HG03558 (cell line): ENCODE data around the gene LUM.

ENCODE experiments used
- ATAC-seq: cut with Tn5 transposase; IDR thresholded peaks from one replicate; pipeline ENCODE4 v1.9.1; 2021; ENCODE audit warnings: moderate number of reproducible peaks; ENCODE audit not compliant: unreplicated experiment; ENCODE audit errors: extremely low read depth

LUM gene

GRCh38 chr12:91111366-91112325 is at the start of gene LUM:
Gene LUM (minus strand): TSS chr12:91111494. CDS start chr12:91108979, 2,515 bp downstream.
- no peak for ATAC-seq

- no peak for ATAC-seq
Observed at GRCh38 chr12:91161009-91161408, 49.7 kb upstream of the LUM start.

- ATAC-seq: no peak
Observed at GRCh38 chr12:91155990-91156389, 44.7 kb upstream of the LUM start.

GRCh38 chr12:91154131-91154530 is 42.8 kb upstream of the LUM start:
- ATAC-seq: no peak

GRCh38 chr12:91144053-91144452 is 32.8 kb upstream of the LUM start:
- ATAC-seq: no peak

GRCh38 chr12:91143206-91143605 is 31.9 kb upstream of the LUM start:
- ATAC-seq: no peak

- no peak for ATAC-seq
Observed at GRCh38 chr12:91142221-91142631, 30.9 kb upstream of the LUM start.

- ATAC-seq: no peak
Observed at GRCh38 chr12:91140026-91140931, 29.0 kb upstream of the LUM start.

GRCh38 chr12:91139286-91139685 is 28.0 kb upstream of the LUM start:
- ATAC-seq: no peak

GRCh38 chr12:91138337-91138920 is 27.1 kb upstream of the LUM start:
- no peak for ATAC-seq

GRCh38 chr12:91133871-91134270 is 22.6 kb upstream of the LUM start:
- no peak for ATAC-seq

GRCh38 chr12:91129662-91130362 is 18.5 kb upstream of the LUM start:
- ATAC-seq: no peak

- no peak for ATAC-seq
Observed at GRCh38 chr12:91127751-91128150, 16.5 kb upstream of the LUM start.

- no peak for ATAC-seq
Observed at GRCh38 chr12:91127306-91127705, 16.0 kb upstream of the LUM start.

GRCh38 chr12:91126516-91126915 is 15.2 kb upstream of the LUM start:
- no peak for ATAC-seq

GRCh38 chr12:91123236-91123916 is 12.1 kb upstream of the LUM start:
- ATAC-seq: no peak

- ATAC-seq: no peak
Observed at GRCh38 chr12:91120781-91121180, 9.5 kb upstream of the LUM start.

GRCh38 chr12:91119089-91119488 is 7.8 kb upstream of the LUM start:
- ATAC-seq: no peak

- no peak for ATAC-seq
Observed at GRCh38 chr12:91113621-91114020, 2.3 kb upstream of the LUM start.
